ENCODE measurements around the gene CYP4F2. TPM values are rescaled to one million over a fixed set of nuclear protein-coding genes. Genes with fewer than 3 reads are reported as not detected.
A peak's percentile ranks its signal among the peaks of the same experiment; 100 is the strongest.
"Not testable (repeated sequence)": the region's sequence is repeated elsewhere in the genome, so short reads cannot be mapped to it uniquely, and the experiment has no call there.

The CYP4F2 gene
- total RNA-seq, 2 donors from 2014 or later: 8.5 to 11.1 TPM

DNA sequence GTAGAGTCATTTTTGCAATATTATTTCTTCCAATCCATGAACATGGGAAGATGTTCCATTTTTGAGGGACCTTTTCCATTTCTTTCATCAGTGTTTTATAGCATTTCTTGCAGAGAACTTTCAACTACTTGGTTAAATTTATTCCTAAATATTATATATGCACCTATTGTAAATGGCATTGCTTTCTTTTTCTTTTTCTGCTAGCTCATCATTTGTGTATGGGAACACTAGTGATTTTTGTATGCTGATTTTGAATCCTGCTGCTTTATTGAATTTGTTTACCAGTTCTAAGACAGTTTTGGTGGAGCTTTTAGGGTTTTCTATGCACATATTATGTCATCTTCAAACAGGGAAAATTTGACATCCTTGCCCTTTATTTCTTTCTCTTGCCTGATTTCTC, 7.2 kb upstream of the CYP4F2 start:
- DNase-seq (no peak), ATAC-seq (no peak)
- intact Hi-C loops (cut with DNase I, micrococcal nuclease): no loop called here

DNA sequence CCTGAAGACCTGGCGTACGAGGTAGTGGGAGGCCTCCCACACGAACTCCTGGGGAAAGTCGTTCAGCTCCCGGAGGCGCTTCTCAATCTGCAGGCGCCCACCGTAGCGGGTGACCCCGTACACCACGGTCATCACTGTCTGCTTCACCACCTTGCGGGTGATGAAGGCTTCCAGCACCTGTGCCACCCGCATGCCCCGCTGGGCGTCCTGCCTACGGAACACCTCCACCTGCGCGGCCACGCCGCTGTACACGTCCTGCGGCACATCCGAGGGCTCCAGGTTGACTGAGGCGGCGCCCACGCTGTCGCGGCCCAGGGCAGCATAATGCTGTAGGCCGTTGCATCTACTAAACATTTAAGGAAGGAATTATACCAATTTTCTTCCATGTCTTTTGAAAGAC, 5.0 kb upstream of the CYP4F2 start:
- ATAC-seq; DNase-seq; intact Hi-C loops (cut with DNase I, micrococcal nuclease): not testable (repeated sequence)

DNA sequence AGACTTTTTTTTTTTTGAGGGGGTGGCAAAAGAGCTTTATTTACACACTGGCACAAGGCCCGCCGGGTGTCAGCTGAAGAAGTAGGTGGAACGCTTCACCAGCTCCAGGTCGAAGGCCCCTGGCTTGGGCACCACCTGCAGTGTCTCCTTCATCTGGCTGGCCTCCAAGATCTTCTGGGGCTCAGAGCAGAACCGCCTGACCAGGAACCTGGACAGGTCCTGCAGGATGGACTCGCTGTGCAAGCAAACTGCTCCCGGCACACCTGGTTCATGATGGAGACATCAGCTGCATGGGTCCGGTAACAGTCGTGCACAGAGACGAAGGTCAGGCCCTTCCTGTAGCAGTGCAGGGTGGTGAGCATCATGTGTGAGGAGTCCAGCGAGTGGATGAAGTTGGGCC, 4.4 kb upstream of the CYP4F2 start:
- ATAC-seq (no peak), DNase-seq (no peak)
- intact Hi-C loops (cut with DNase I, micrococcal nuclease): no loop called here

DNA sequence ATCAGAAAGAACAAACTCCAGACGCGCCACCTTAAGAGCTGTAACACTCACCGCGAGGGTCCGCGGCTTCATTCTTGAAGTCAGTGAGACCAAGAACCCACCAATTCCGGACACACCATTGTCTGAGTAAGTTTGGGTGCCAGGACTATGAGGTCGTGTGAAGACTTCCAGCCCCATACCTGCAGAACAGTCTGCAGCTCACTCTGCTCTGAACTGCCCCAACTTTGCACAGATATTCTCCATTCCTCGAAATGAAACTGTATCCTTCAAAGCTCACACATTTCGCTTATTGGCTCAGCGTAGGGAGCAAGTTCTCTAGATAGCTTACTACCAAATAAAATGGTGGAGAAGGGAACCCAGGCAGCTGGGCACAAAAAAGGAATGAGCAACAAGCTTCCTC, 2.6 kb upstream of the CYP4F2 start:
- DNase-seq: no peak
- intact Hi-C loops (cut with DNase I, micrococcal nuclease): no loop called here
- ATAC-seq: no peak

DNA sequence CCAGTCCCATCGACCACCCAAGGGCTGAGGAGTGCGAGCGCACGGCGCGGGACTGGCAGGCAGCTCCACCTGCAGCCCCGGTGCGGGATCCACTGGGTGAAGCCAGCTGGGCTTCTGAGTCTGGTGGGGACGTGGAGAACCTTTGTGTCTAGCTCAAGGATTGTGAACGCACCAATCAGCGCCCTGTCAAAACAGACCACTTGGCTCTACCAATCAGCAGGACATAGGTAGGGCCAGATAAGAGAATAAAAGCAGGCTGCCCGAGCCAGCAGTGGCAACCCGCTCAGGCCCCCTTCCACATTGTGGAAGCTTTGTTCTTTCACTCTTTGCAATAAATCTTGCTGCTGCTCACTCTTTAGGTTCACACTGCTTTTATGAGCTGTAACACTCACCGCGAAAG, 2.2 kb upstream of the CYP4F2 start:
- ATAC-seq; intact Hi-C loops (cut with DNase I, micrococcal nuclease): not testable (repeated sequence)

DNA sequence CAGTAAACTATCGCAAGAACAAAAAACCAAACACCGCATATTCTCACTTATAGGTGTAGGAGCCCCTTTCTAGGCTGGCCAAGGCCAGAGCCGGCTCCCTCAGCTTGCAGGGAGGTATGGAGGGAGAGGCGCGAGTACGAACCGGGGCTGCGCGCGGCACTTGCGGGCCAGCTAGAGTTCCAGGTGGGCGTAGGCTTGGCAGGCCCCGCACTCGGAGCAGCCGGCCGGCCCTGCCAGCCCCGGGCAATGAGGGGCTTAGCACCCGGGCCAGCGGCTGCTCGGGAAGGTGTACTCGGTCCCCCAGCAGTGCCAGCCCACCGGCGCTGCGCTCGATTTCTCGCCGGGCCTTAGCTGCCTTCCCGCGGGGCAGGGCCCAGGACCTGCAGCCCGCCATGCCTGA, 1.7 kb upstream of the CYP4F2 start:
- intact Hi-C loops (cut with DNase I, micrococcal nuclease); ATAC-seq: not testable (repeated sequence)

More for the DNA sequence above, 2.2 kb upstream of the CYP4F2 start:
- not testable (repeated sequence) for DNase-seq

DNA sequence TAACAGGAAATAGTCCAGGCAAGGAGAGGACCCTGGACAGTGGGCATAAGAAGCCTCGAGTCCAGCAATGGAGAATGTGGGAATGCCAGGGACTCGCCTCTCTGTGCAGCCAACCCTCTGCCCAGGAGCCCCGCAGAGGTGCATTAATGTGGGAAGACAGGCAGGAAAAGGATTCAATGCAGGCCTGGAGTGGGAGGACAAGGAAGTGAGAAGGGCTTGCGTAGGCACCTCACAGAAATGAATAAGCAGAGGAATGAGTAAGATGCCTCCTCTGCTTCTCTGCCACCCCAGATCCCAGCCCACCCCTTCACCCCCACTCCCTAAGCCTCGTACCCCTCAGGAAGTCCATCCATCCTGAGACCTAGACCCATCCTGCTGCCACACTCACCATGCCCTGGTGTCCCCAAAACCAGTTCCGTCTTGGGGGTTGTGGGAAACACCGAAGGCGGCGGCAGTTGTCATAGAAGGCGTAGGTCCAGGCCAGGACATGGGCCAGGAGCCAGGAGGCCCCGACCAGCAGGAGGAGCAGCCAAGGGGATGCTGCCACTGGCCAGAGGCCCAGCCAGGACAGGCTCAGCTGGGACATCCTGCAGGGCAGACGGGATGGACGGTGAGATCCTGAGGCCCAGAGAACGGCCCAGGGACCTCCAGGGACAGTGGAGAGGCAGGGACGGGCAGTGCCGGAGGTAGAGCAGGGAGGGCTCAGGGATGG, 692 bp downstream of the CYP4F2 start:
- DNase-seq: no peak
- no peak for ATAC-seq

More for the DNA sequence above, 1.7 kb upstream of the CYP4F2 start:
- not testable (repeated sequence) for DNase-seq

DNA sequence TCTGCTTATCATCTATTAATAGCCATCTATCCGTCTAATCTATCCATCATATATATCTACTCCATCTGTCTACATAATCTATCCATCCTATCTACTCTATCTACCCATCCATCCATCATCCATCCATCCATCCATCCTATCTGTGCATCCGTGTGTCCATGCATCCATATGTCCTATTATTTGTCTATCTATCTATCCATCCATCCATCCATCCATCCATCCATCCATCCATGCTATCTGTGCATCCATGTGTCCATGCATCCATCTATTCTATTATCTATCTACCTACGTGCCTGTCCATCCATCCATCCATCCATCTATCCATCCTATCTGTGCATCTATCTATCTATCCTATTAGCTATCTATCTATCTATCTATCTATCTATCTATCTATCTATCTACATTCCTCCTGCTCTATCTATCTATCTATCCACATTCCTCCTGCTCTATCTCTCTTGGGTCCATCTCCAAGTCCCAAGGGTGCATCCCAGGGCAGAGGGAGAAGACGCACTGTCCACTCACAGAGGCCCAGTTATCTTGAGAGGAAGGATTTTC, 1.9 kb downstream of the CYP4F2 start:
- no peak for ATAC-seq
- no peak for DNase-seq
- intact Hi-C loops (cut with DNase I, micrococcal nuclease): no loop called here

More for the DNA sequence above, 692 bp downstream of the CYP4F2 start:
- intact Hi-C loops (cut with DNase I, micrococcal nuclease): no loop called here

DNA sequence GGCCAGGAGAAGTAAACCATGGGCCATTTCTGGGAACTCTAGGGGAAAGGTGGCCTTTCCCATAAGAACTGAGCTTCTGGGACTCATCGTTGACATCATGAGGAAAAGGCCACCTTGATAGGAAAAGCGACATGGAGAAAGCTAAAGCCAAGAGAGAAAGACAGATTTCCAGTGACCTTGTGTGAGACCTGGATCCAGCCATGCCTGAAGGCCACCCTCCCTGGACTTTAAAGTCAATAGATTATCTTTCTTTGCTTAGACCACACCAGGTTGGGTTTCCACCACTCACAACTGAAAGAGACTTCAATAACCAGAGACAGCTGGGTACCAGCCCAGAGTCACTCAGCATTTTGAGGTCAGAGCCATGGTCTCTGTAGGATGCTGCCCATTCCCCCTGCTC, 3.5 kb downstream of the CYP4F2 start:
- ATAC-seq (no peak), DNase-seq (no peak)
- intact Hi-C loops (cut with DNase I, micrococcal nuclease): no loop called here

DNA sequence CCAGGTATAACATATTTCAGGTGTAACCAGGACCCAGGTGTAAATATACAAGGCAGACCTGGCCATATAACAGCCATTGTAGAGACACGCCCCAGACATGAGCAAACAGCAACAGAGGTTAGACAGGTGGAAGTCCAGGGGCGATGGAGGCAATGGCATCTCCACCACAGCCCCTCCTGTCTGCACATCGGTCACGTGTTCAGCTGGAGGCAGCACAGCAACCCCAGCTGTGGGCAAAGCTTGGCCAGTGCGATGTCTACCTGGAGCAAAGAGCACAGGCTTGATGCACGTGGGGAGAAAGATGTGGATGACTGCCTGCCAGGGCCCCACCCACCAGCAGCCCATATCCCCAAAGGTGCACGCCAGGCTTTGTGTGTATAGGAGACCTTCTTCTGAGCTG, 4.4 kb downstream of the CYP4F2 start:
- peak; percentile 97 for ATAC-seq
- DNase-seq: peak; percentile 74 to 83
- intact Hi-C loops (cut with DNase I, micrococcal nuclease): no loop called here

DNA sequence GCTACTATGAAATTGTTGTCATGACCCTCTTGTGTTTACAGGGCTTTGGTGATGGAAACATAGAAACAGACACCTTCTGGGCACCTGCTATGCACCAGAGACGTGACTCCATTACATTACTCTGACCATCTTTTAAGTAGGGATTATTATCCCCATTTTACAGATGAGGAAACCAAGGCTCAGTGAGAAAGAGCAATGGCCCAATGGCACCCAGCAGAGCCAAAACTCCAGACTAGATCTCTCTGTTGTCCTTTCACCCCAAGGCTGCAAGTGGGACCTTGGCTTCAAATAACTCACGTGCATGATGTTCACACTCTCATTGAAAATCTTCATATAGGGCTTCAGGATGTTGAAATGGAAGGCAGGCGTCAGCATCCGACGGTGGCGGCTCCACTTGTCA, 5.9 kb downstream of the CYP4F2 start:
- ATAC-seq: no peak
- intact Hi-C loops (cut with DNase I, micrococcal nuclease): no loop called here

DNA sequence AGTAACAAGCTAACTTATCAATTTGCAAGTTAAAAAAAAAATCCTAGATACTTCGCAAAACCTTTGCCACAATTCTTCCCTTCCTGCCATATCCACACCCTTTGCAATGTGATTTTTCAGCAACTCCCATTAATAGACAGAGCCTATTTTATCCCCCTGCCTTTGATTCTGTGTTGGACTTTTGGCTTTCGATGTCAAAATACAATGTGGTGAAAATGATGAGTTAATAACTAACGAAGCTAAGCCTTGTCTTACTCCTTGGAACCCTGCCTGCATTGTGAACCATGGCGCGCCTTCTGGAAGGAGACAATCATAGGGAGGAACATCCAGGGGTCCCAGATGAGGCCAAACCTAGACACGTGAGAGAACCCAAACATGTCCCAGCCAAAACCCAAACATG, 6.4 kb downstream of the CYP4F2 start:
- no peak for ATAC-seq
- DNase-seq: no peak
- intact Hi-C loops (cut with DNase I, micrococcal nuclease): no loop called here

More for the DNA sequence above, 5.9 kb downstream of the CYP4F2 start:
- DNase-seq: no peak

DNA sequence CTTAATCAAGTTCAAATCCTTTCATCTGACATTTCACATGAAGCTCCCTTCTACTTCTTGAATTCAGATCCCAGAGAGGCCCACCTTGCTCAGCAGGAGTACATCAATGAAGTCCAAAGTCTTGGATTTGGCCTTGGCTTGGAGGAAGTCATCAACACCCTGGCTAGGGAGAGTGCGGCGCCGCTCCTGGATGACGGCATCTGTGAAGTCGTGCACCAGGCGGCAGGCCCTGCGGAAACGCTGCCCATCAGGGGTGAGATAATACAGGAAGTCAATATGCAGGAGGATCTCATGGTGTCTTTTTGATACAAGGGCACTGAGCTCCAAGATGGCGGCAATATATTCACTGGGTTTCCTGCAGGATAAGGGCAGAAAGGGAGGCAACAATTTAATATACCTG, 8.5 kb downstream of the CYP4F2 start:
- ATAC-seq; DNase-seq; intact Hi-C loops (cut with DNase I, micrococcal nuclease): not testable (repeated sequence)

DNA sequence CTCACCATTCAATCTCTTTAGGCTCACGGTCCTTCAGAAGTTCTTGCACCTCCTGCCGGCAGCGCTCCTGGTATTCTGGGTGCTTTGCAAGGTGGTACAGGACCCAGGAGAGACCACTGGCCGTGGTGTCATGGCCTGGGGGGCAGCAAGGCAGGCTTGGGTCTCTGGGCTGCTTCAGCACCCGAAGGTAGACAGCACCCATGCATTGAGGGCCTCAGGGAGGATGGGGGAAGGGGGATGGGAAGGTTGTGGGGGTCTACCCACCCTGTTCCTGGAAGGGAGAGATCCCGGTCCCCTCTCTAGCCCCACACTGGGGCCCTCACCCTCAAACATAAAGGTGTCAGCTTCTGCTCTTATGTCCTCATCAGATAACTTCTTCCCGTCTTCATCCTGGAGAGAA, 12.0 kb downstream of the CYP4F2 start:
- intact Hi-C loops (cut with DNase I, micrococcal nuclease): no loop called here
- no peak for ATAC-seq
- DNase-seq: no peak

DNA sequence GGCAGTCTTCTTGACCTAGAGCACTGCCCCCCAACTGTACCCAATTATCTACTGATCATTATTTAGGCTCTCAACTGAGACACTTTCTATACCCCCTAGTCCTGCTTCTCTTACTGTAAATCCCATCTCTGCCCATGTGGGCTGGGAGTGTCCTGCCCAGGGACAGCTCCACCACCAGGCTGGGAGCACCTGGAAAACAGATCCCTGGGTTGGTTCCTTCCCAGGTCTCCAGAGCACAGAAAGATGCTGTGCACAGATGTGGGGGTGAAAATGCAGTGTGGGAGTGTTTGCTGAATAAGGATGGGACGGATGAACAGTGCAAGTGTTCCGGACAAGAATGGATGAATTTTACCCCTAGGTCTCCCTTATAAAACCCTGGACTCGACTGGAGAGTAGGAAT, 12.7 kb downstream of the CYP4F2 start:
- ATAC-seq: no peak
- no peak for DNase-seq
- intact Hi-C loops (cut with DNase I, micrococcal nuclease): no loop called here

DNA sequence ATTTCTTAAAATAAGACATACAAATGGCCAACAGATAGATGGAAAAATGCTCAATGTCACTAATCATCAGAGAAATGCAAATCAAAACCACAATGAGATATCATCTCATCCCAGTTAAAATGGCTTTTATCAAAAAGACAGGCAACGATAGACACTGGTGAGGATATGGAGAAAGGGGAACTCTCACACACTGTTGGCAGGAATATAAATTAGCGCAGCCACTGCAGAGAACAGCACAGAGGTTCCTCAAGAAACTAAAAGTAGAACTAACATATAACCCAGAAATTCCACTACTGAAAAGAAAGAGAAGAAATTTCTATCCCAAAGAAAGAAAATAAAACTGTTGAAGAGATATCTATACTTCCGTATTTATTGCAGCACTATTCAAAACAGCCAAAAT, 14.5 kb downstream of the CYP4F2 start:
- ATAC-seq; DNase-seq; intact Hi-C loops (cut with DNase I, micrococcal nuclease): not testable (repeated sequence)

DNA sequence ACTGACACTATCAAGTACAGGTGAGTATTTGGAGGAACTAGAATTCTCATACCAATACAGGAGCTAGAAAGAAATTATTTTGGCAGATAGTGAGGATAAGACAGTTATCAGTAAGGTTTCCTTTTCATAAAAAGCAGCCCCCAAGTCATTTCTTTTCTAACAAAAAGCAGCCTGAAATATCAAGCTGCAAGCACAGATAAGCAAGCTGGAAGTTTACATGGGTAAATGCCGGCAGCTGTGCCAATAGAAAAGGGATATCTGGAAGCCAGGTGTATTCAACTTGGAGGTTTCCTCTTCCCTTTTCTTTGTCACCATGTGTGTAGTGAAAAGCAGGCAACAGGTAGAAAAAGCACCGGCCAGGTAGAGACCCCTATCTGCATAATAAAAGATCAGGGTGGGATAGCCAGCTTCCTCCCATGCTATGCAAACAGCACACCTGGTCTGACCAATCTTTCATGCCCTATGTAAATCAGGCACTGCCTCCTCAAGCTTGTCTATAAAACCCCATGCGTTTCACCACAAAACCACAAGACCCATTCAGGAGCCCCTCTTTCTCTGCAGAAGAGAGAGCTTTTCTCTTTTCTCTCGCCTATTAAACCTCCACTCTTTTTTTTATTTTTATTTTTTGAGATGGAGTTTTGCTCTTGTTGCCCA, 22.9 kb downstream of the CYP4F2 start:
- intact Hi-C loops (cut with DNase I, micrococcal nuclease): no loop called here
- no peak for ATAC-seq
- DNase-seq: no peak

DNA sequence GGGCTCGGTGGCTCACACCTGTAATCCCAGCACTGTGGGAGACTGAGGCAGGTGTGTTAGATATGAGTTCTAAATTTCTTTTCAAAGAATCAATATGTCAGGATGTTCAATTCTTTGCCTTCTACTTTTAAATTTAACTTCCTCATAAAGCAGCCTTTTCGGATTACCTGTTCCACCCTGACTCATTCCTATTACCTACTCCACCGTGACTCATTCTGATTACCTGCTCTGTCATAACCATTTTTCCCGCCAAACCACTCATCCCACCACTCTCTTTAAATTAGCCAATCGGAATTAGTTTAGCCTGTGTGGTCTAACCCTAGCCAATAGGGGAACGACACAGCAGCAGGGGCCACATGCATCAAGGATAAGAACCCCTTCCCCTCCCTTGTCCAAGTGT, 24.1 kb downstream of the CYP4F2 start:
- intact Hi-C loops (cut with DNase I, micrococcal nuclease); DNase-seq; ATAC-seq: not testable (repeated sequence)

DNA sequence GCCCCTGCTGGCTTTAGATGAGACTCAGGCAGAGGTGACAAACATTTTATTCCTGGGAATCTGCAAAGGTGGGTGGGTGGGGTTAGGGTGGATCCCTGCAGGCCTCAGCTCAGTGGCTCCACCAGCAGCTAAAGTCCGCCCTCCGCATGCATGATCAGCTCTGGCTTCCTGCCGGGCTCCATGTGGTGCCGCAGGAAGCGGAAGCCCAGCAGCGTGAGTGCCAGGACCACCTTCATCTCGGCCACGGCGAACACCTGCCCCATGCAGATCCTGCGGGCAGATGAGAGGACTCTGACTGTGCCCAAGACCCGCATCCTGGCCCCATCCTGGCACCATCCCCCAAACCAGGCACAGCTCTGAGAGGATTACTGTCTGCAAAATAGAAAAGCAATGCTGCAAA, 26.3 kb downstream of the CYP4F2 start:
- DNase-seq (peak; percentile 35 to 40), ATAC-seq (peak; percentile 73)
- intact Hi-C loops (cut with DNase I, micrococcal nuclease): no loop called here

DNA sequence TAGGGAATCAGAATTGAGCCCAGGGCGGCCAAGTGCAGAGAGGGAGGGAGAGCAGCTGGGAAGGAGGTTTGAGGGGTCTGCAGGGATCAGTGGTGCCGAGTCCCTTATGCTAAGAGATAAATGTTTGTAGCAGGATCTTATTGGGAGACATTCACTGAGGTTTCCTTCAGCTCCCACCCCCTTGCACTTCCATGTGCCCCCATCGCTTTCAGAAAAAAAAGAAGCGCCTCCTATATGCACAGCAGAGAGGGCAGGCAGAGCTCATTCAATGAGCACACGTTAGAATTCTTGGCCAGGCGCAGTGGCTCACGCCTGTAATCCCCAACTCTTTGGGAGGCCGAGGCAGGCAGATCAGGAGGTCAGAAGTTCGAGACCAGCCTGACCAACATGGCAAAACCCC, 28.0 kb downstream of the CYP4F2 start:
- DNase-seq (no peak), ATAC-seq (no peak)
- intact Hi-C loops (cut with DNase I, micrococcal nuclease): loop anchor here in 1 of 2 donors (5.0 kb wide), 1 partner anchor 243 kb away; no protein-coding TSS in a partner anchor
